Upper lobe of left lung (tissue), 6 donors: ENCODE data around the gene VPS37B. TPM values are rescaled to one million over a fixed set of nuclear protein-coding genes. Genes with fewer than 3 reads are reported as not detected.

Experiments
- ATAC-seq, 2 donors: fragments of 200-7000 bp; cut with Tn5 transposase; one replicate each; pipeline ENCODE4 v1.9.1; 2022; ENCODE audit warnings: mild to moderate bottlenecking in 2 of 2, moderate library complexity in 2 of 2; ENCODE audit not compliant: low FRiP score in 2 of 2
- DNase-seq, 2 donors: peaks; one replicate each; pipeline ENCODE4 v3.0.0-alpha.2; 2019 to 2020
- H3K27ac ChIP-seq, 4 donors: fragments of 200-600 bp; sonication (generic); one replicate each; pipeline ENCODE4 v1.5.1; 2016 to 2019
- H3K27me3 ChIP-seq, 4 donors: fragments of 200-600 bp; sonication (generic); one replicate each; pipeline ENCODE4 v1.5.1; 2017 to 2019
- H3K36me3 ChIP-seq, 4 donors: fragments of 200-600 bp; sonication (generic); one replicate each; pipeline ENCODE4 v1.5.1; 2016 to 2019
- H3K4me1 ChIP-seq, 4 donors: fragments of 200-600 bp; sonication (generic); one replicate each; pipeline ENCODE4 v1.5.1; 2018 to 2019
- H3K4me3 ChIP-seq, 4 donors: fragments of 200-600 bp; sonication (generic); one replicate each; pipeline ENCODE4 v1.5.1; 2017 to 2019; ENCODE audit warnings: mild to moderate bottlenecking in 2 of 4, moderate library complexity in 1 of 4
- H3K9me3 ChIP-seq, 4 donors: fragments of 200-600 bp; sonication (generic); one replicate each; pipeline ENCODE4 v1.5.1; 2018 to 2019
- CTCF ChIP-seq, 6 experiments: fragments of 450-650 bp in 4 of 6; fragments of 200-600 bp in 2 of 6; sonication (generic) in 2 of 6; IDR thresholded peaks; one replicate each; pipeline ENCODE4 v1.5.1; 2016 to 2019; ENCODE audit warnings: antibody characterized with exemption in 6 of 6
- EP300 ChIP-seq, 4 donors: sonication (generic); formaldehyde crosslinking; IDR thresholded peaks; one replicate each; pipeline ENCODE4 v1.5.1; 2017; ENCODE audit warnings: antibody characterized with exemption in 4 of 4, control low read depth in 2 of 4
- POLR2A ChIP-seq, 4 donors: fragments of 450-650 bp; IDR thresholded peaks; one replicate each; pipeline ENCODE4 v1.5.1; 2016 to 2017; ENCODE audit warnings: antibody characterized with exemption in 4 of 4, mild to moderate bottlenecking in 2 of 4
- POLR2AphosphoS5 ChIP-seq, 2 donors: sonication (generic); formaldehyde crosslinking; IDR thresholded peaks; one replicate each; pipeline ENCODE4 v1.5.1; 2017; ENCODE audit warnings: antibody characterized with exemption in 2 of 2
- WGBS, 2 donors: methylation state at CpG; one replicate each; pipeline ENCODE4 v1.1.5; 2017 to 2018; 5-methylcytosine and 5-hydroxymethylcytosine counted together
- total RNA-seq, 6 donors: library from RNA; depleted of rRNA in 4 of 6; stranded (reverse); fragments of >200 nt in 4 of 6; gene quantifications; one replicate each; pipeline versions ENCODE4 v1.1.0 to v1.2.1, GENCODE V29; 2016 to 2021
- donor health status: DM: no; HTN: no; CAD: no; lungs with moderate emphysema.
- donor health status: DM: no; HTN: yes; CAD: no; lungs with severe emphysema.

VPS37B gene
- total RNA-seq, 6 donors from 2014 or later = 41.2 to 93.2 (median 64.0) TPM

- no peaks in the 10 kb centered on the region for H3K36me3 ChIP-seq
- no peak for ATAC-seq
- no peak for DNase-seq
- H3K4me1 ChIP-seq = peaks cover 5 to 19% (median 9%) of the 10 kb centered on the region in 4 donors
- no peak for TF ChIP-seq CTCF (IDR thresholded peaks at IDR 0.05)
- TF ChIP-seq POLR2AphosphoS5 (IDR thresholded peaks at IDR 0.05) = no peak
- TF ChIP-seq EP300 (IDR thresholded peaks at IDR 0.05) = no peak
- TF ChIP-seq POLR2A (IDR thresholded peaks at IDR 0.05) = no peak
- no peaks in the 10 kb centered on the region for H3K9me3 ChIP-seq
- 86 to 96% methylated on average over 4 of the region's 4 CpGs for WGBS, 2 donors
- H3K27ac ChIP-seq = no peak overlapping the region
- H3K27me3 ChIP-seq = no peaks in the 10 kb centered on the region
- no peak overlapping the region for H3K4me3 ChIP-seq
Measured at GRCh38 chr12:122939125-122939524, 43.2 kb upstream of the VPS37B start.

- peaks cover 0 to 6% (median 3%) of the 10 kb centered on the region in 4 donors for H3K4me1 ChIP-seq
- H3K9me3 ChIP-seq = no peaks in the 10 kb centered on the region
- H3K27ac ChIP-seq = no peak overlapping the region
- H3K4me3 ChIP-seq = no peak overlapping the region
- peak in 1 of 2 donors; percentile 58 for DNase-seq
- no peak for ATAC-seq
- H3K36me3 ChIP-seq = no peaks in the 10 kb centered on the region
- TF ChIP-seq POLR2A (IDR thresholded peaks at IDR 0.05) = no peak
- no peak for TF ChIP-seq EP300 (IDR thresholded peaks at IDR 0.05)
- TF ChIP-seq POLR2AphosphoS5 (IDR thresholded peaks at IDR 0.05) = no peak
- no peak for TF ChIP-seq CTCF (IDR thresholded peaks at IDR 0.05)
- H3K27me3 ChIP-seq = no peaks in the 10 kb centered on the region
- 48 to 81% methylated on average over 3 of the region's 3 CpGs for WGBS, 2 donors
Measured at GRCh38 chr12:122937622-122938091, 41.7 kb upstream of the VPS37B start.

GRCh38 chr12:122935318-122935717 is 39.4 kb upstream of the VPS37B start:
- H3K27ac ChIP-seq = no peak overlapping the region
- no peak overlapping the region for H3K4me3 ChIP-seq
- WGBS, 2 donors = 95 to 96% methylated on average over 8 of the region's 8 CpGs
- ATAC-seq (no peak), DNase-seq (no peak)
- no peaks in the 10 kb centered on the region for H3K9me3 ChIP-seq
- no peaks in the 10 kb centered on the region for H3K36me3 ChIP-seq
- H3K4me1 ChIP-seq = no peaks in the 10 kb centered on the region
- no peaks in the 10 kb centered on the region for H3K27me3 ChIP-seq
- TF ChIP-seq POLR2A (IDR thresholded peaks at IDR 0.05) (no peak), EP300 (IDR thresholded peaks at IDR 0.05) (no peak), POLR2AphosphoS5 (IDR thresholded peaks at IDR 0.05) (no peak), CTCF (IDR thresholded peaks at IDR 0.05) (no peak)

GRCh38 chr12:122934722-122935121 is 38.8 kb upstream of the VPS37B start:
- H3K4me1 ChIP-seq = no peaks in the 10 kb centered on the region
- WGBS, 2 donors = 73 to 77% methylated on average over 3 of the region's 3 CpGs
- H3K27me3 ChIP-seq = no peaks in the 10 kb centered on the region
- no peaks in the 10 kb centered on the region for H3K36me3 ChIP-seq
- TF ChIP-seq POLR2AphosphoS5 (IDR thresholded peaks at IDR 0.05) = no peak
- H3K9me3 ChIP-seq = no peaks in the 10 kb centered on the region
- no peak overlapping the region for H3K4me3 ChIP-seq
- ATAC-seq (no peak), DNase-seq (no peak)
- no peak overlapping the region for H3K27ac ChIP-seq

GRCh38 chr12:122932207-122932606 is 36.3 kb upstream of the VPS37B start:
- no peaks in the 10 kb centered on the region for H3K36me3 ChIP-seq
- H3K4me3 ChIP-seq = no peak overlapping the region
- H3K9me3 ChIP-seq = no peaks in the 10 kb centered on the region
- WGBS, 2 donors = 94 to 99% methylated on average over 8 of the region's 8 CpGs
- TF ChIP-seq POLR2A (IDR thresholded peaks at IDR 0.05) = no peak
- TF ChIP-seq POLR2AphosphoS5 (IDR thresholded peaks at IDR 0.05) = no peak
- H3K27me3 ChIP-seq = no peaks in the 10 kb centered on the region
- H3K4me1 ChIP-seq = no peaks in the 10 kb centered on the region
- no peak overlapping the region for H3K27ac ChIP-seq
- no peak for ATAC-seq
- DNase-seq = no peak

GRCh38 chr12:122929812-122930211 is 33.9 kb upstream of the VPS37B start:
- 91 to 95% methylated on average over 8 to 15 of the region's 23 CpGs for WGBS, 2 donors
- no peak for TF ChIP-seq POLR2A (IDR thresholded peaks at IDR 0.05)
- TF ChIP-seq CTCF (IDR thresholded peaks at IDR 0.05) = no peak
- no peak for TF ChIP-seq POLR2AphosphoS5 (IDR thresholded peaks at IDR 0.05)
- TF ChIP-seq EP300 (IDR thresholded peaks at IDR 0.05) = no peak
- ATAC-seq = no peak
- H3K4me1 ChIP-seq = no peaks in the 10 kb centered on the region
- DNase-seq = peak in 1 of 2 donors; percentile 74
- no peak overlapping the region for H3K27ac ChIP-seq
- no peaks in the 10 kb centered on the region for H3K9me3 ChIP-seq
- no peaks in the 10 kb centered on the region for H3K36me3 ChIP-seq
- no peak overlapping the region for H3K4me3 ChIP-seq
- H3K27me3 ChIP-seq = no peaks in the 10 kb centered on the region
